Stimulated activated memory B cell treated with anti-CD40 and anti-IgM and Interleukin-4, amounts not matched to agents 10 μg/mL and 1 μg/mL and 100 μg/mL, for 72 hours (primary cell): ENCODE measurements around the gene RTN4IP1.
A peak's percentile ranks its signal among the peaks of the same experiment; 100 is the strongest.
"Not testable (repeated sequence)": the region's sequence is repeated elsewhere in the genome, so short reads cannot be mapped to it uniquely, and the experiment has no call there.

ENCODE experiments used
- ATAC-seq: fragments of 150-1000 bp; cut with Tn5 transposase; 2 replicates; pipeline ENCODE4 v1.10.0; 2021
- H3K27ac Mint-ChIP-seq: one replicate; pipeline ENCODE4 v1.8.0; 2022; ENCODE audit warnings: mild to moderate bottlenecking, mixed read lengths
- H3K27me3 Mint-ChIP-seq: one replicate; pipeline ENCODE4 v1.8.0; 2022; ENCODE audit warnings: mixed read lengths
- H3K36me3 Mint-ChIP-seq: one replicate; pipeline ENCODE4 v1.8.0; 2022; ENCODE audit warnings: mixed read lengths
- H3K4me1 Mint-ChIP-seq: one replicate; pipeline ENCODE4 v1.8.0; 2022; ENCODE audit warnings: mixed read lengths
- H3K4me3 Mint-ChIP-seq: one replicate; pipeline ENCODE4 v1.8.0; 2022; ENCODE audit warnings: mild to moderate bottlenecking, moderate library complexity, mixed read lengths
- H3K9me3 Mint-ChIP-seq: one replicate; pipeline ENCODE4 v1.8.0; 2022; ENCODE audit warnings: mixed read lengths

RTN4IP1 gene

GRCh38 chr6:106614592-106615257 lies 14.6 kb downstream of the RTN4IP1 start:
- H3K9me3 Mint-ChIP-seq: peaks cover 3% of the 10 kb centered on the region
- H3K36me3 Mint-ChIP-seq: peaks cover 15% of the 10 kb centered on the region
- H3K27me3 Mint-ChIP-seq: no peaks in the 10 kb centered on the region
- H3K27ac Mint-ChIP-seq: peak overlapping the region; percentile 70
- ATAC-seq: peak; percentile 54
- H3K4me3 Mint-ChIP-seq: no peak overlapping the region
- peaks cover 36% of the 10 kb centered on the region for H3K4me1 Mint-ChIP-seq

GRCh38 chr6:106614166-106614565 lies 15.1 kb downstream of the RTN4IP1 start:
- Mint-ChIP-seq H3K36me3 (peaks cover 15% of the 10 kb centered on the region), H3K9me3 (peaks cover 3% of the 10 kb centered on the region), H3K4me3 (no peak overlapping the region), H3K27me3 (no peaks in the 10 kb centered on the region), H3K27ac (peak overlapping the region; percentile 70), H3K4me1 (peaks cover 40% of the 10 kb centered on the region)
- no peak for ATAC-seq

GRCh38 chr6:106613590-106613989 lies 15.7 kb downstream of the RTN4IP1 start:
- H3K27me3 Mint-ChIP-seq: no peaks in the 10 kb centered on the region
- no peak for ATAC-seq
- no peak overlapping the region for H3K4me3 Mint-ChIP-seq
- H3K36me3 Mint-ChIP-seq: peaks cover 14% of the 10 kb centered on the region
- peak overlapping the region; percentile 70 for H3K27ac Mint-ChIP-seq
- peaks cover 3% of the 10 kb centered on the region for H3K9me3 Mint-ChIP-seq
- peaks cover 46% of the 10 kb centered on the region for H3K4me1 Mint-ChIP-seq

GRCh38 chr6:106612671-106613416 lies 16.5 kb downstream of the RTN4IP1 start:
- peaks cover 3% of the 10 kb centered on the region for H3K9me3 Mint-ChIP-seq
- H3K36me3 Mint-ChIP-seq: peaks cover 8% of the 10 kb centered on the region
- peaks cover 52% of the 10 kb centered on the region for H3K4me1 Mint-ChIP-seq
- peak overlapping the region; percentile 70 for H3K27ac Mint-ChIP-seq
- H3K4me3 Mint-ChIP-seq: no peak overlapping the region
- ATAC-seq: no peak
- no peaks in the 10 kb centered on the region for H3K27me3 Mint-ChIP-seq

- peaks cover 63% of the 10 kb centered on the region for H3K4me1 Mint-ChIP-seq
- no peak for ATAC-seq
- H3K27me3 Mint-ChIP-seq: no peaks in the 10 kb centered on the region
- no peak overlapping the region for H3K27ac Mint-ChIP-seq
- H3K4me3 Mint-ChIP-seq: no peak overlapping the region
- H3K9me3 Mint-ChIP-seq: peaks cover 3% of the 10 kb centered on the region
- peaks cover 8% of the 10 kb centered on the region for H3K36me3 Mint-ChIP-seq
These were observed 18.3 kb downstream of the RTN4IP1 start for GRCh38 chr6:106611030-106611429.

GRCh38 chr6:106609699-106610098 lies 19.6 kb downstream of the RTN4IP1 start:
- Mint-ChIP-seq H3K4me1 (peaks cover 55% of the 10 kb centered on the region), H3K36me3 (peaks cover 12% of the 10 kb centered on the region), H3K9me3 (peaks cover 3% of the 10 kb centered on the region), H3K27ac (no peak overlapping the region), H3K4me3 (no peak overlapping the region), H3K27me3 (no peaks in the 10 kb centered on the region)
- ATAC-seq: peak; percentile 64

GRCh38 chr6:106608080-106608668 lies 21.1 kb downstream of the RTN4IP1 start:
- peaks cover 40% of the 10 kb centered on the region for H3K4me1 Mint-ChIP-seq
- peak; percentile 84 for ATAC-seq
- no peak overlapping the region for H3K4me3 Mint-ChIP-seq
- no peak overlapping the region for H3K27ac Mint-ChIP-seq
- peaks cover 3% of the 10 kb centered on the region for H3K9me3 Mint-ChIP-seq
- no peaks in the 10 kb centered on the region for H3K27me3 Mint-ChIP-seq
- peaks cover 16% of the 10 kb centered on the region for H3K36me3 Mint-ChIP-seq

- Mint-ChIP-seq H3K9me3 (no peaks in the 10 kb centered on the region), H3K4me1 (no peaks in the 10 kb centered on the region), H3K4me3 (no peak overlapping the region), H3K36me3 (peaks cover 43% of the 10 kb centered on the region), H3K27ac (no peak overlapping the region), H3K27me3 (no peaks in the 10 kb centered on the region)
- no peak for ATAC-seq
These were observed 29.0 kb downstream of the RTN4IP1 start for GRCh38 chr6:106600329-106600728.

- no peaks in the 10 kb centered on the region for H3K27me3 Mint-ChIP-seq
- peaks cover 37% of the 10 kb centered on the region for H3K36me3 Mint-ChIP-seq
- no peak overlapping the region for H3K4me3 Mint-ChIP-seq
- H3K9me3 Mint-ChIP-seq: no peaks in the 10 kb centered on the region
- no peak for ATAC-seq
- no peak overlapping the region for H3K27ac Mint-ChIP-seq
- no peaks in the 10 kb centered on the region for H3K4me1 Mint-ChIP-seq
These were observed 29.9 kb downstream of the RTN4IP1 start for GRCh38 chr6:106599440-106599839.

- Mint-ChIP-seq H3K9me3 (peaks cover 3% of the 10 kb centered on the region), H3K36me3 (peaks cover 44% of the 10 kb centered on the region), H3K4me1 (peaks cover 6% of the 10 kb centered on the region), H3K4me3 (no peak overlapping the region), H3K27ac (no peak overlapping the region), H3K27me3 (no peaks in the 10 kb centered on the region)
- ATAC-seq: no peak
These were observed 38.0 kb downstream of the RTN4IP1 start for GRCh38 chr6:106591111-106591825.

- not testable (repeated sequence) for H3K27me3 Mint-ChIP-seq, H3K4me1 Mint-ChIP-seq, H3K4me3 Mint-ChIP-seq, H3K9me3 Mint-ChIP-seq, ATAC-seq
- H3K36me3 Mint-ChIP-seq: peaks cover 54% of the 10 kb centered on the region
- H3K27ac Mint-ChIP-seq: peak overlapping the region; percentile 61
These were observed 40.4 kb downstream of the RTN4IP1 start for GRCh38 chr6:106588937-106589336.

- Mint-ChIP-seq H3K9me3 (peaks cover 3% of the 10 kb centered on the region), H3K4me1 (peaks cover 6% of the 10 kb centered on the region), H3K36me3 (peaks cover 60% of the 10 kb centered on the region), H3K4me3 (no peak overlapping the region), H3K27ac (no peak overlapping the region), H3K27me3 (no peaks in the 10 kb centered on the region)
- no peak for ATAC-seq
These were observed 42.4 kb downstream of the RTN4IP1 start for GRCh38 chr6:106586815-106587415.

- Mint-ChIP-seq H3K27me3 (no peaks in the 10 kb centered on the region), H3K36me3 (peaks cover 38% of the 10 kb centered on the region), H3K27ac (peak overlapping the region; percentile 27), H3K4me3 (no peak overlapping the region), H3K9me3 (no peaks in the 10 kb centered on the region), H3K4me1 (no peaks in the 10 kb centered on the region)
- no peak for ATAC-seq
These were observed 47.8 kb downstream of the RTN4IP1 start for GRCh38 chr6:106581468-106581867.

- Mint-ChIP-seq H3K9me3 (no peaks in the 10 kb centered on the region), H3K4me1 (no peaks in the 10 kb centered on the region), H3K27ac (no peak overlapping the region), H3K36me3 (peaks cover 42% of the 10 kb centered on the region), H3K4me3 (no peak overlapping the region), H3K27me3 (no peaks in the 10 kb centered on the region)
- ATAC-seq: no peak
These were observed 50.0 kb downstream of the RTN4IP1 start for GRCh38 chr6:106579281-106579680.
